ENCODE data around the gene ADAM12.

GRCh38 chr10:126229686-126230085 is 158.6 kb downstream of the ADAM12 start:
- no peak for TF ChIP-seq FOXP2 (optimal IDR thresholded peaks at IDR 0.05; ENCODE audit: control extremely low read depth, extremely low read length, insufficient read depth)
- TF ChIP-seq POLR2AphosphoS5 (IDR thresholded peaks at IDR 0.05; ENCODE audit: borderline replicate concordance, low read depth, low read length), result no peak

Data from SK-N-MC (cell line).